ES-I3 (cell line): ENCODE results near the gene PMPCA.

ENCODE experiments used
- H3K36me3 ChIP-seq: 2 replicates; pipeline ENCODE4 v1.6.1; 2013; ENCODE audit warnings: mild to moderate bottlenecking, low read length, control low read depth, moderate library complexity; ENCODE audit not compliant: insufficient read depth
- H3K4me1 ChIP-seq: 2 replicates; pipeline ENCODE4 v1.6.1; 2013; ENCODE audit warnings: mild to moderate bottlenecking, control low read depth, low read length; ENCODE audit not compliant: insufficient read depth
- H3K9ac ChIP-seq: 2 replicates; pipeline ENCODE4 v1.6.1; 2013; ENCODE audit warnings: low read depth, mild to moderate bottlenecking, low read length, moderate library complexity
- H3K9me3 ChIP-seq: 2 replicates; pipeline ENCODE4 v1.6.1; 2013; ENCODE audit warnings: mild to moderate bottlenecking, low read length, moderate library complexity; ENCODE audit not compliant: control insufficient read depth, insufficient read depth

Gene PMPCA

GRCh38 chr9:136379401-136379800 lies 31.1 kb upstream of the PMPCA start:
- H3K36me3 ChIP-seq, result 0 out of 2 replicates have a peak, but pooled peaks cover 9% of the 10 kb centered on the region
- H3K9ac ChIP-seq, result no peak overlapping the region
- H3K9me3 ChIP-seq, result no peaks in the 10 kb centered on the region
- H3K4me1 ChIP-seq, result no peaks in the 10 kb centered on the region

DNA sequence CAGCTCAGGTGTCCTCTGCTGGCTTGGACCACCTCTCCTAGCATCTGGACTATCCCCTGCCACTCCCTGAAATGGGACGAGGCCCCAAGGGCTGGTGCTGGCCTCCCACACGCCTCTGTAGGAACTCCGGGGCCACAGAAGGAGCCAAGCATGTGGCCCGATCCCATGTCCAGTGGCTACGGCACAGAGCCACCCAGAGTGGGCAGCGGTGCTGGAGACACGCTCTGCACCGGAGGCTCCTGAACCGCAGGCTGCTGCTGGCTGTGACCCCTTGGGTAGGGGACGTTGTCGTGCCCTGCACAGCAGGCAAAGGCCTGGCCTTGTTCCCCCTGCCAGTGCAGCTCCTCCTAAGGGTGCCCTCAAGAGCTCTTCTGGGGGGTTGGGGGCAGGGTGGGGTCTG lies 30.6 kb upstream of the PMPCA start:
- Histone ChIP-seq H3K36me3 (peaks cover 9% of the 10 kb centered on the region; the same call in 1 of the 2 replicates), H3K9ac (no peak overlapping the region)

GRCh38 chr9:136380381-136380780 lies 30.1 kb upstream of the PMPCA start:
- no peaks in the 10 kb centered on the region for H3K9me3 ChIP-seq
- H3K4me1 ChIP-seq, result no peaks in the 10 kb centered on the region
- peaks cover 9% of the 10 kb centered on the region; the same call in 1 of the 2 replicates for H3K36me3 ChIP-seq
- no peak overlapping the region for H3K9ac ChIP-seq

More for the DNA sequence above, 30.6 kb upstream of the PMPCA start:
- Histone ChIP-seq H3K4me1 (no peaks in the 10 kb centered on the region), H3K9me3 (no peaks in the 10 kb centered on the region)

DNA sequence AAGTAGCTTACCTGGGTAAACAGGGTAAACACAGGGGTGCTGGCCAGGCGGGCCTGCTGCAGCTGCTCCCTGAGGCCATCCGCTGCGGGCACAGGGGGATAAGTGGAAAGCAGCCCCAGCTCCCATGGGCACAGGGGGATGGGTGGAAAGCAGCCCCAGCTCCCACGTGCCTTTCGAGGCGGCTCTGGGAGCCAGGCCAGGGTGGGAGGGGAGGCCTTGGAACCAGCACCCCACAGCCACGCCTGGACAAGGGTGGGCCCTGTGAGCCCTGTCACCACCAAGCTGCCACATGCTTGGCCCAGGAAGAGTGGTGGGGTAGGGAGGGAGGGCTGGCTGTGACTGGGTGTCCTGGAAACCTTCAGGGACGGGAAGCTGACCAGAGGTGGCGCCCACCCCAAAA lies 29.1 kb upstream of the PMPCA start:
- Histone ChIP-seq H3K9me3 (no peaks in the 10 kb centered on the region), H3K4me1 (no peaks in the 10 kb centered on the region), H3K36me3 (peaks cover 10% of the 10 kb centered on the region; the same call in 1 of the 2 replicates)

DNA sequence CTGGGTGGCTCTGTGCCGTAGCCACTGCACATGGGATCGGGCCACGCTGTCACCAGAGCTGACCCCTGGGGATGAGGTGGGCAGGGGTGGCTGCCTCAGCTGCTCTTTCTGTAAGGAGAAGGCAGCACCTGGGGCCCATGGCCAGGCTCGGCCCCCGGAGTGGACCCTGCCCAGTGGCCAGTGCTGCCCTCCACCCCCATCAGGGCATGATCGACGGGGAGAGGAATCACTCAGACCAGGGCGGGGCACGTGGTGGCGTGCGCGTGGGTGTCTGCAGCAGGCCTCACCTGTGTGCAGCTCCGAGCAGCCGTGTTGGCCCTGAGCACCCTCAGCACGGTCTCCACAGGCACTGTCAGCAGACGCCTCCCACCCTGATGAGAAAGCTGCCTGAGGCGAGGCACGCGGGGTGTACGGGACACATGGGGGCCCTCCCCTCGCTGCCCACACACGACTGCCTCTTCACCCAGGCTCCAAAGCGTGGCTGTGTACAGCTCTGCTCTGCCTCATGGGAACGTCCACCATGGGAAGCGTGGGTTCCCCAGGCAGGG lies 28.4 kb upstream of the PMPCA start:
- Histone ChIP-seq H3K9ac (no peak overlapping the region), H3K36me3 (peaks cover 13% of the 10 kb centered on the region; the same call in 1 of the 2 replicates), H3K9me3 (no peaks in the 10 kb centered on the region), H3K4me1 (no peaks in the 10 kb centered on the region)

More for the DNA sequence above, 29.1 kb upstream of the PMPCA start:
- H3K9ac ChIP-seq, result no peak overlapping the region

DNA sequence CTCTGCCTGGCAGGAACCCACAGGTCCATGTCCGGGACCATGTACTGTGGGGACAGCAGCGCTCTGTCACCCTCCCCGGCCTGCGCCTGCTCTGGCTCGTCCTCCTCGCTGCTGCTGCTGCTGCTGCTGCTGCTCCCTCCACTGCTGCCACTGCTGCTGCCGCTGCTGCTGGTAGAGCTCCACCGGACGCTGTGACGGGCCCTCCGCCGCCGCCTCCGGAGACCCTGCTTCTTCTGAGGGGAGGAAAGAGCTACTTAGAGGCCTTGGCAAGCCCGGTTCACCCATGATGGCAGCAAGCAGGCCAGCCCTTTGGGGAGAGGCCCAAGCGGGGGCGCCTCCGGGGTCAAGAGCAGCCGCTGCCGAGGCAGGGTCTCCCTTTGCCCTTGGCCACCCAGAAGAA lies 27.0 kb upstream of the PMPCA start:
- no peaks in the 10 kb centered on the region for H3K4me1 ChIP-seq
- H3K9ac ChIP-seq, result no peak overlapping the region
- H3K36me3 ChIP-seq, result peaks cover 18% of the 10 kb centered on the region; the same call in 1 of the 2 replicates
- H3K9me3 ChIP-seq, result no peaks in the 10 kb centered on the region

- Histone ChIP-seq H3K4me1 (no peaks in the 10 kb centered on the region), H3K9me3 (no peaks in the 10 kb centered on the region), H3K9ac (no peak overlapping the region), H3K36me3 (peaks cover 22% of the 10 kb centered on the region; the same call in 1 of the 2 replicates)
Observed at GRCh38 chr9:136385015-136385414, 25.4 kb upstream of the PMPCA start.

GRCh38 chr9:136386018-136386417 lies 24.4 kb upstream of the PMPCA start:
- H3K36me3 ChIP-seq, result peaks cover 24% of the 10 kb centered on the region; the same call in 1 of the 2 replicates
- H3K9ac ChIP-seq, result no peak overlapping the region
- no peaks in the 10 kb centered on the region for H3K9me3 ChIP-seq
- no peaks in the 10 kb centered on the region for H3K4me1 ChIP-seq

- H3K9me3 ChIP-seq, result no peaks in the 10 kb centered on the region
- H3K36me3 ChIP-seq, result peaks cover 27% of the 10 kb centered on the region
- no peak overlapping the region for H3K9ac ChIP-seq
- no peaks in the 10 kb centered on the region for H3K4me1 ChIP-seq
Observed at GRCh38 chr9:136387217-136387616, 23.2 kb upstream of the PMPCA start.

DNA sequence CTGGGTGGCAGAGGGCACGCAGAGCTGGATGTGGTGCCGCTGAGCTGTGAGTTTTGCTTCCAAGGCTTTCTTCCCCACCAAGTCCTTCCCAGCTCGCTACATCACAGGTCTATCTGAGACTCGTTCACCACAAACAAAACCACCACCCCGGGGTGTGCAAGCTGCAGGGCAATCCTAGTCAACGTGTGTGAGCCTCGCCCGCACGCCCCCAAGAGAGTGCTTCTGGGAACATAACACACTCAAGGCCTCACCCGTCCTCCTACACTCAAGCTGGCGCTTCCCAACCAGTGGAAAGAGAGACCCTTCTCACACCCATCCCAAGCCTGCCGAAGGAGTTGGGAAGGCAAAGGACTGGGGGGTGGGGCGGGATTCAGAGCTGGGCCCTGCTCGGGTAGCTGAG lies 21.1 kb upstream of the PMPCA start:
- Histone ChIP-seq H3K36me3 (peaks cover 34% of the 10 kb centered on the region), H3K9me3 (no peaks in the 10 kb centered on the region), H3K9ac (no peak overlapping the region), H3K4me1 (no peaks in the 10 kb centered on the region)

DNA sequence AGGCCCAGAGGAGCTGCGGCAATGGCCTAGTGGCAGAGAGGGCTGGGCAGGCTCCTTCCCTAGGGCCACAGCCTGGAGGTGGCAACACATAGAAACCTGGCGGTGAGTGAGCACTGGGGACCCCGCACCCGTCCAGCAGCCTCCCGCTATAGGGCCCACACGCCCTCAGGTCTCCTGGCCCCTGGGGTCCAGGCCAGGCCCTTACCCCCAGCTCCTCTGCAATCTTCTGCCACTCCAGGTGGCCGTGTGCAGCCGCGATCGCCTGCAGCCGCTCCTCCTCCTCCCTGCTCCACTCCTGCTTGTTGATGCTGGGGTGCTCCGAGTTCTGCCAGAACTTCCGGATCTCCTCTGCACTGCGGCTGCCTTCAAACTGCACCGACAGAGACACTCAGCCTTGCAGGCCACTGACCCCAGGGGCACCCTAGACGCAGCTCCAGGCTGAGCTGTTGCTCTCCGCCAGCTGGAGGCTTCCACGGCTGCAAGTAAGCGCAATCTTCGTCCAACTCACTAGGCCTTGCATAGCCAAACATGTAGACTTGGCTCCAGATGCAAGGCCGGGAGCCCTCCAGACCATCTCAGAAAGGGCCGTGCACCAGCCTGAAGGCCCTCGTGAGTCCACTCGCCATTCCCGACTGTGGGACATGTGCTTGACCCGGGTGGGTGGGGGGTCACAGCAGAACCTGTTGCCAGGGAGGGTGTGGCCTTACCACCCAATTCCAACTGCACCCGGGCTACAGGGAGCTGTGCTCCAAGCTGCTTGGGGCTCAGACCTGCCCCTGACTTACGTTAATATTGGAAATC lies 18.5 kb upstream of the PMPCA start:
- Histone ChIP-seq H3K36me3 (peaks cover 37% of the 10 kb centered on the region), H3K9me3 (no peaks in the 10 kb centered on the region), H3K9ac (no peak overlapping the region), H3K4me1 (no peaks in the 10 kb centered on the region)

GRCh38 chr9:136392538-136393449 lies 17.7 kb upstream of the PMPCA start:
- Histone ChIP-seq H3K4me1 (no peaks in the 10 kb centered on the region), H3K36me3 (peaks cover 34% of the 10 kb centered on the region), H3K9ac (no peak overlapping the region), H3K9me3 (no peaks in the 10 kb centered on the region)

DNA sequence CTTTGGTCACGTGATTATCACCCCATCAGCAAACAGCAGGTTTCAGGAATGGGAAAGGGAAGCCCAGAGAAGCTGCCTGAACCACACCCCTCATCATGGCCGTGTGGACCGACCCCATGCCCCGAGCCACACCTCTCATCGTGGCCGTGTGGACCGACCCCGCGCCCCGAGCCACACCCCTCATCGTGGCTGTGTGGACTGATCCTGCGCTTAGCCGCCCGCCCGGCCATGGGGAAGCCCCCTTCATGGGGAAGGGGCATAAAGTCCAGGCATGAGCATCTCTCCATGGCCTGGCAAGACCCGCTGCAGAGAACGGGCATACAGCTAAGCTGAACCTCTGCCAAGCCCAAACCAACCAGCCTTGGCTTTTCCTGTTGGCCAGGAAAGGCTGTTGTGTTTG lies 16.9 kb upstream of the PMPCA start:
- no peaks in the 10 kb centered on the region for H3K9me3 ChIP-seq
- H3K9ac ChIP-seq, result no peak overlapping the region
- peaks cover 31% of the 10 kb centered on the region for H3K36me3 ChIP-seq
- H3K4me1 ChIP-seq, result no peaks in the 10 kb centered on the region

DNA sequence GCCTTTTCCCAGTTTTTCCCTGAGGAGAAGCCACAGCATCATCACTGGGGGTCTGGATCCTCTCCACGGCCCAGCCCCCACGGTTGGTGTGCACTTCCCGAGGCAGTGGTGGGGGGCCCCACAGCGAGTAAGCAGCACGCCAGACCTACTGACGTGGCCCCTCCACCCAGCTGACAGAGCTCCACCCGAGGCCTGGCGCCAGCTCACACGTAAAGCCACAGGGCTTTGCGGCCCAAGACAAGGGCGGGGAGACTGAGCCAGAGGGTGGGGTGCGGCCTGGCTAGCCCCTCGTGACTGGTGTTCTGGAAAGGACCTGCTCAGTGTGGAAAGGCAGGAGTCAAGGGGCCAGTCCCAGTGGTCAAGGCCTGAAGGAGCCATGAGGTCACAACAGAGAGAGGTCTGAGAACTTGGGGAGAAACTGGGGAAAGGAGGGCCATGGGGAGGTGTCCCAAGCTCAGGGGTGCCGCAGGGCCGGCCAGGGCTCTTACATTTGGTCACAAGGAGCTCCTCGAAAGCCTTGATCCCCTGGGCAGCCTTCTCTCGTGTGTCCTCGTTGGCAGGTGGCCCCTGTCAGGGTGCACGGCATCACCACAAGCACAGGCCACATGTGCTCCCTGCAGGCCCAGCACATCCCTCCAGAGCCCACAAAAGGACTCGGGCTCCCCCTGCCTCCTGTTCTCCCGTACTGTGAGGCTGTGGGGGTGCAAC lies 16.0 kb upstream of the PMPCA start:
- Histone ChIP-seq H3K36me3 (peaks cover 31% of the 10 kb centered on the region), H3K9me3 (no peaks in the 10 kb centered on the region), H3K9ac (no peak overlapping the region)

More for the DNA sequence above, 16.0 kb upstream of the PMPCA start:
- H3K4me1 ChIP-seq, result no peaks in the 10 kb centered on the region
